B cell (primary cell): ENCODE results near the gene FANCI.

Source experiments
- EZH2 ChIP-seq: IDR thresholded peaks from 2 replicates; pipeline ENCODE4 v1.6.1; 2012; ENCODE audit warnings: borderline replicate concordance, low read depth, mild to moderate bottlenecking, moderate library complexity, low read length; ENCODE audit not compliant: insufficient read depth, poor library complexity, severe bottlenecking
- TF ChIP-seq, protein P1 (sequence below): fragments of 200-600 bp; IDR thresholded peaks from one replicate; pipeline ENCODE4 v1.8.0; 2022; ENCODE audit warnings: antibody characterized with exemption, mild to moderate bottlenecking

DNA sequence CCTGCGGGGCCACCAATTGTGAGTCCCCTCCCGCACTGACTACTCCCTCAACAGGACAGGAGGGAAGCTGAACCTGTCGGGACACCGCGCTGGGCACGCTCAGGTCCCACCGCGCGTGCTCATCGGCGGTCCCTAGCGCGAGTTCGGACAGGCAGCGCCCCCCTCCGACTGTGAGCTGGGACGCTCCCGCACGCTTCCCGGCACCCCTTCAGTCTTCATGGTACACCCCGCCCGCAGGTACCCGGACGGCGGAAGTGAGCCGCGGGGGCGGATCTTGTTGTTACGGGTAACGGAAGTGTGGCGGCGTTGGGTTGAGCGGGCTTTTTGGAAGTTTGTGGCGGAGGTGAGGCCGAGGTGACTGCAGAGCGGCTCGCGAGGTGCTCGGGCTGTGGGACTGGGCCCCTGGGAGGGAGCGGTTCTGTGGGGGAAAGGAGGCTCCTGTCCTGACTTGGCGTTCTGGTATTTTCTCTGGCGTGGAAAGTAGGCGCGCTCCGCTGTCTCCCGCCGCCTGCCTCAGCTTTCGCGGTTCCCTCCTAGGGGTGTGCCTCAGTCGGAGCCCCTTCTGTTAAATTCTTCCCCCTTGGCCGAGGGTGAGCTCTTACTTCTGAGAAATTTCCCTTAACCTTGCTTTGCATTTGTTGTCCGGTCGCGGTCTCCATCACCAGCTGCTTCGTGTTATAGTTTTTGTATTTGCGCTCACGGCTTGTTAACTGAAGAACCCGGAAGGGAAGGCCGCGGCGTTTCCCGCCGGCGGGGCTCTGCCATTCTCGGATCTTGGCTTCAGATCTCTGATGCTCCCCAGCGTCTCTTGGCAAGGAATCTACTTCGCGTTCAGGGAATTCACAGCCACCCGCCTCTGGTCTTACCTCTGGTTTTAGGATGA lies at the start of gene FANCI:
- TF ChIP-seq, protein P1, sequence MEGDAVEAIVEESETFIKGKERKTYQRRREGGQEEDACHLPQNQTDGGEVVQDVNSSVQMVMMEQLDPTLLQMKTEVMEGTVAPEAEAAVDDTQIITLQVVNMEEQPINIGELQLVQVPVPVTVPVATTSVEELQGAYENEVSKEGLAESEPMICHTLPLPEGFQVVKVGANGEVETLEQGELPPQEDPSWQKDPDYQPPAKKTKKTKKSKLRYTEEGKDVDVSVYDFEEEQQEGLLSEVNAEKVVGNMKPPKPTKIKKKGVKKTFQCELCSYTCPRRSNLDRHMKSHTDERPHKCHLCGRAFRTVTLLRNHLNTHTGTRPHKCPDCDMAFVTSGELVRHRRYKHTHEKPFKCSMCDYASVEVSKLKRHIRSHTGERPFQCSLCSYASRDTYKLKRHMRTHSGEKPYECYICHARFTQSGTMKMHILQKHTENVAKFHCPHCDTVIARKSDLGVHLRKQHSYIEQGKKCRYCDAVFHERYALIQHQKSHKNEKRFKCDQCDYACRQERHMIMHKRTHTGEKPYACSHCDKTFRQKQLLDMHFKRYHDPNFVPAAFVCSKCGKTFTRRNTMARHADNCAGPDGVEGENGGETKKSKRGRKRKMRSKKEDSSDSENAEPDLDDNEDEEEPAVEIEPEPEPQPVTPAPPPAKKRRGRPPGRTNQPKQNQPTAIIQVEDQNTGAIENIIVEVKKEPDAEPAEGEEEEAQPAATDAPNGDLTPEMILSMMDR, result peak; percentile 16
- no peak for TF ChIP-seq EZH2
